ENCODE measurements around the gene HOXC11. TPM values are rescaled to one million over a fixed set of nuclear protein-coding genes. Genes with fewer than 3 reads are reported as not detected.

The HOXC11 gene
- total RNA-seq, 2 donors from 2014 or later: not detected

- Histone ChIP-seq H3K4me3 (no peak overlapping the region), H3K9me3 (no peaks in the 10 kb centered on the region), H3K4me1 (peaks cover 0 to 16% of the 10 kb centered on the region in 2 donors), H3K27ac (no peak overlapping the region), H3K36me3 (no peaks in the 10 kb centered on the region), H3K27me3 (peaks cover 40 to 60% of the 10 kb centered on the region in 2 donors)
- TF ChIP-seq, protein P1, sequence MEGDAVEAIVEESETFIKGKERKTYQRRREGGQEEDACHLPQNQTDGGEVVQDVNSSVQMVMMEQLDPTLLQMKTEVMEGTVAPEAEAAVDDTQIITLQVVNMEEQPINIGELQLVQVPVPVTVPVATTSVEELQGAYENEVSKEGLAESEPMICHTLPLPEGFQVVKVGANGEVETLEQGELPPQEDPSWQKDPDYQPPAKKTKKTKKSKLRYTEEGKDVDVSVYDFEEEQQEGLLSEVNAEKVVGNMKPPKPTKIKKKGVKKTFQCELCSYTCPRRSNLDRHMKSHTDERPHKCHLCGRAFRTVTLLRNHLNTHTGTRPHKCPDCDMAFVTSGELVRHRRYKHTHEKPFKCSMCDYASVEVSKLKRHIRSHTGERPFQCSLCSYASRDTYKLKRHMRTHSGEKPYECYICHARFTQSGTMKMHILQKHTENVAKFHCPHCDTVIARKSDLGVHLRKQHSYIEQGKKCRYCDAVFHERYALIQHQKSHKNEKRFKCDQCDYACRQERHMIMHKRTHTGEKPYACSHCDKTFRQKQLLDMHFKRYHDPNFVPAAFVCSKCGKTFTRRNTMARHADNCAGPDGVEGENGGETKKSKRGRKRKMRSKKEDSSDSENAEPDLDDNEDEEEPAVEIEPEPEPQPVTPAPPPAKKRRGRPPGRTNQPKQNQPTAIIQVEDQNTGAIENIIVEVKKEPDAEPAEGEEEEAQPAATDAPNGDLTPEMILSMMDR (IDR thresholded peaks at IDR 0.05): no peak
- DNase-seq (ENCODE audit: low spot score): no peak
Observed at GRCh38 chr12:53948650-53949593, 24.0 kb upstream of the HOXC11 start.

GRCh38 chr12:53949631-53950436 is 23.1 kb upstream of the HOXC11 start:
- no peak for DNase-seq (ENCODE audit: low spot score)
- peaks cover 0 to 19% of the 10 kb centered on the region in 2 donors for H3K4me1 ChIP-seq
- H3K27me3 ChIP-seq: peaks cover 46 to 58% of the 10 kb centered on the region in 2 donors
- H3K9me3 ChIP-seq: no peaks in the 10 kb centered on the region
- no peak overlapping the region for H3K4me3 ChIP-seq
- TF ChIP-seq, protein P1 (IDR thresholded peaks at IDR 0.05): no peak
- no peak overlapping the region for H3K27ac ChIP-seq
- no peaks in the 10 kb centered on the region for H3K36me3 ChIP-seq

DNA sequence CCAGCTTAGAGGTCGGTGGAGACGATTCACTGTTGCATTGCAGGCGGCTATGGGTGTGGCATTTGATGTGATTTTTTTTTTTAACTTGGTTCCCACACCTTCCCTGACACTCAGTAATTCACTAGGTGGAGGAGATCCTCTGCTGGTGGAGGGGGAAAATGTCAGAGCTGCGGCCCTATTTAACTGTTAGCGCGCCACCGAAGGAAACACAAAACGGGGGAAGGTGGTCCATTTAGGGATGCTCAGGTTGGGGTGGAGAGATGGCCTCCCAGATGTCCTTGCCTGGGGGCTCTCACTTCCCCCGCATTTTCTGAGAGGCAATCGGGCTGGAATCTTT is 22.5 kb upstream of the HOXC11 start:
- Histone ChIP-seq H3K4me3 (no peak overlapping the region), H3K4me1 (peaks cover 0 to 24% of the 10 kb centered on the region in 2 donors), H3K27ac (no peak overlapping the region), H3K9me3 (no peaks in the 10 kb centered on the region), H3K36me3 (no peaks in the 10 kb centered on the region), H3K27me3 (peaks cover 49 to 59% of the 10 kb centered on the region in 2 donors)
- TF ChIP-seq, protein P1 (IDR thresholded peaks at IDR 0.05): no peak
- DNase-seq (ENCODE audit: low spot score): no peak

- Histone ChIP-seq H3K9me3 (no peaks in the 10 kb centered on the region), H3K36me3 (no peaks in the 10 kb centered on the region), H3K27me3 (peaks cover 49 to 62% of the 10 kb centered on the region in 2 donors), H3K27ac (no peak overlapping the region), H3K4me3 (no peak overlapping the region), H3K4me1 (peaks cover 0 to 26% of the 10 kb centered on the region in 2 donors)
- DNase-seq (ENCODE audit: low spot score): no peak
- TF ChIP-seq, protein P1 (IDR thresholded peaks at IDR 0.05): no peak
Observed at GRCh38 chr12:53950789-53951576, 21.9 kb upstream of the HOXC11 start.

DNA sequence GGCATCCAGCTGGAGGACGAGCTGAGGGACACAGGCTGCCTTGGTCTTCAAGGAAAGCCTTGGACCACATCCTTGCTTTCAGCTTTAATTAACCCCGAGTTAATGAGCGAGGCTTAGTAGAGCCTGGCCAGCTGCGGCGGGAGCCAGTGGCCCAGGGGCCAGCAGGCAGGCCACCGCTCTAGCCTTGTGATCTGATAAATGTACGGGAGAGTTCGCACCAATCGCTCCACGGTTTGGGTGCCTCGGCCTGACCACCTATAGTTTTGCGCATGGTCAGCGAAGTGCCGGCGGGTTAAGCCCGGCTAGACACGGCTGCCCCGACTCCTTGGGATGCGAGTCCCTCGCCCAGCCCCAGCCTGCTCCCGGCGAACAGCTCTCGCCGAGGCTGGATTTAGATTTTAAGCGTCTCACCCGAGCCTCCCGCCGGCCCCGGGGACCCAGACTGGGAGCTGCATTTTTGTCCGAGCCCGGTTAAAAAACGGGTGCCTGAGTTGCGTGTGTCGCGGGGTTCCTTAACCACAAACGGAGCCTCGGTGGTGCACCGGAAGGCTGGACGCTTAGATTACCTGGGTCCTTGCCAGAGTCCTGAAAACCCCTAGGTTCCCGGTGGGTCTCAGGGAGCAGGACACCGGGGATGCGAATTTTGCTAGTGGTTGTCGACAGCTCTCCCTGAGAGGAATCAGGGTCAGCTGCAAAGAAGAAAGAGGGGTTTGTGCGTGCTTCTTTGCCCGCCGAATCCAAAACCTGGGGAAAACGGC is 21.2 kb upstream of the HOXC11 start:
- H3K27ac ChIP-seq: no peak overlapping the region
- TF ChIP-seq, protein P1 (IDR thresholded peaks at IDR 0.05): no peak
- peaks cover 0 to 26% of the 10 kb centered on the region in 2 donors for H3K4me1 ChIP-seq
- peaks cover 56 to 67% of the 10 kb centered on the region in 2 donors for H3K27me3 ChIP-seq
- no peaks in the 10 kb centered on the region for H3K9me3 ChIP-seq
- no peak for DNase-seq (ENCODE audit: low spot score)
- H3K4me3 ChIP-seq: no peak overlapping the region
- H3K36me3 ChIP-seq: no peaks in the 10 kb centered on the region

All from right atrium auricular region (tissue), 2 donors.